H1 (cell line): Measurements from ENCODE around the gene PGF. TPM values are rescaled to one million over a fixed set of nuclear protein-coding genes. Genes with fewer than 3 reads are reported as not detected.

ENCODE experiments used
- CTCF ChIA-PET: fragments of 300-600 bp; sonication (Branson Sonifier 250); formaldehyde crosslinking; loops from one replicate; lab custom pipeline; 2021; ENCODE audit not compliant: partially characterized antibody; lab: Charles Lee
- POLR2A ChIA-PET: fragments of 300-600 bp; sonication (Branson Sonifier 250); formaldehyde crosslinking; loops from one replicate; lab custom pipeline; 2021; ENCODE audit warnings: inconsistent platforms; ENCODE audit not compliant: partially characterized antibody; lab: Charles Lee
- DNase-seq, 2 experiments: peaks; one replicate each; pipeline versions ENCODE4 v3.0.0 to v3.0.0-alpha.2; 2010 to 2022; ENCODE audit warnings: low spot score in 2 of 2, low read depth in 1 of 2, mixed read lengths in 1 of 2
- FAIRE-seq: peaks from 2 replicates; lab custom pipeline; 2011; peaks lifted over from hg19 to GRCh38; lab: Jason Lieb, UNC
- H2AFZ ChIP-seq: 2 replicates; pipeline ENCODE4 v1.8.1; 2012; ENCODE audit warnings: low read length, inconsistent platforms
- H2AK5ac ChIP-seq: 2 replicates; pipeline ENCODE4 v1.6.1; 2013; ENCODE audit warnings: low read depth, low read length
- H2BK120ac ChIP-seq: replicated peaks from 2 replicates; pipeline ENCODE3; 2013; ENCODE audit warnings: low read depth, low read length, inconsistent platforms
- H2BK12ac ChIP-seq: 2 replicates; pipeline ENCODE4 v1.6.1; 2013; ENCODE audit warnings: low read depth, low read length
- H2BK15ac ChIP-seq: 2 replicates; pipeline ENCODE4 v1.6.1; 2013; ENCODE audit warnings: low read length
- H2BK20ac ChIP-seq: 2 replicates; pipeline ENCODE4 v1.6.1; 2013; ENCODE audit warnings: low read length
- H2BK5ac ChIP-seq: 2 replicates; pipeline ENCODE4 v1.6.1; 2013; ENCODE audit warnings: low read depth, low read length
- H3K14ac ChIP-seq: 2 replicates; pipeline ENCODE4 v1.6.1; 2013; ENCODE audit warnings: inconsistent platforms; ENCODE audit not compliant: insufficient read length
- H3K18ac ChIP-seq: 2 replicates; pipeline ENCODE4 v1.6.1; 2013; ENCODE audit warnings: low read length; ENCODE audit errors: extremely low read depth
- H3K23ac ChIP-seq: 2 replicates; pipeline ENCODE4 v1.6.1; 2013; ENCODE audit warnings: inconsistent platforms; ENCODE audit not compliant: insufficient read length
- H3K23me2 ChIP-seq: 2 replicates; pipeline ENCODE4 v1.6.1; 2013; ENCODE audit warnings: low read depth, low read length
- H3K27ac ChIP-seq: 2 replicates; pipeline ENCODE4 v1.6.1; 2011; ENCODE audit warnings: low read depth, low read length, inconsistent platforms
- H3K27me3 ChIP-seq, 4 experiments: replicated peaks in 1 of 4; 1 replicate in 1 of 4; 2 replicates in 3 of 4; pipeline versions ENCODE4 v1.6.1 to v1.8.1; 2011 to 2013; ENCODE audit warnings: low read length in 3 of 4, mild to moderate bottlenecking in 3 of 4, inconsistent platforms in 2 of 4, mixed read lengths in 2 of 4, moderate library complexity in 1 of 4; ENCODE audit not compliant: control insufficient read depth in 3 of 4, insufficient read depth in 3 of 4; ENCODE audit errors: extremely low read depth in 1 of 4
- H3K36me3 ChIP-seq, 4 experiments: 2 replicates each; pipeline versions ENCODE4 v1.6.1 to v1.8.1; 2011 to 2013; ENCODE audit warnings: mild to moderate bottlenecking in 4 of 4, low read length in 3 of 4, moderate library complexity in 2 of 4, control low read depth in 1 of 4, inconsistent platforms in 1 of 4; ENCODE audit not compliant: insufficient read depth in 4 of 4, control insufficient read depth in 2 of 4
- H3K4ac ChIP-seq: replicated peaks from 2 replicates; pipeline ENCODE3; 2013; ENCODE audit warnings: low read length, low read depth, mixed read lengths, inconsistent platforms; ENCODE audit not compliant: insufficient read length
- H3K4me1 ChIP-seq, 4 experiments: replicated peaks in 1 of 4; 1 replicate in 1 of 4; 2 replicates in 3 of 4; pipeline versions ENCODE4 v1.6.1 to v1.8.1; 2011 to 2013; ENCODE audit warnings: low read length in 3 of 4, inconsistent platforms in 2 of 4, mixed read lengths in 1 of 4; ENCODE audit not compliant: insufficient read depth in 4 of 4, control insufficient read depth in 3 of 4
- H3K4me2 ChIP-seq, 2 experiments: 2 replicates each; pipeline versions ENCODE4 v1.6.1 to v1.8.1; 2011 to 2013; ENCODE audit warnings: low read depth in 2 of 2, low read length in 2 of 2, control low read depth in 1 of 2, inconsistent platforms in 1 of 2, mild to moderate bottlenecking in 1 of 2; ENCODE audit not compliant: insufficient read depth in 1 of 2
- H3K4me3 ChIP-seq, 4 experiments: fragments of 200-600, 300-600 bp in 1 of 4; sonication (generic), shearing (Covaris generic), sonication (Bioruptor Twin) in 1 of 4; 2 replicates each; pipeline versions ENCODE4 v1.5.1 to v1.8.1; 2011 to 2016; ENCODE audit warnings: low read length in 4 of 4, low read depth in 3 of 4, control low read depth in 2 of 4, inconsistent platforms in 2 of 4, mild to moderate bottlenecking in 2 of 4, mixed read lengths in 1 of 4, moderate library complexity in 1 of 4; ENCODE audit not compliant: insufficient read depth in 2 of 4; ENCODE audit errors: extremely low read depth in 1 of 4
- H3K56ac ChIP-seq: replicated peaks from 2 replicates; pipeline ENCODE3; 2013; ENCODE audit warnings: low read depth, mild to moderate bottlenecking, mixed read lengths, low read length, inconsistent platforms; ENCODE audit not compliant: insufficient read length
- H3K79me1 ChIP-seq: 2 replicates; pipeline ENCODE4 v1.6.1; 2013; ENCODE audit warnings: low read depth, low read length, control low read depth
- H3K79me2 ChIP-seq, 2 experiments: 2 replicates each; pipeline versions ENCODE4 v1.6.1 to v1.8.1; 2012 to 2013; ENCODE audit warnings: low read length in 2 of 2, mild to moderate bottlenecking in 2 of 2, inconsistent platforms in 1 of 2; ENCODE audit not compliant: insufficient read depth in 2 of 2, control insufficient read depth in 1 of 2
- H3K9ac ChIP-seq, 4 experiments: replicated peaks in 1 of 4; 1 replicate in 1 of 4; 2 replicates in 3 of 4; pipeline versions ENCODE4 v1.6.1 to v1.8.1; 2011 to 2013; ENCODE audit warnings: low read depth in 3 of 4, low read length in 3 of 4, control low read depth in 2 of 4, mild to moderate bottlenecking in 2 of 4, moderate library complexity in 2 of 4, inconsistent platforms in 1 of 4; ENCODE audit errors: extremely low read depth in 1 of 4
- H3K9me3 ChIP-seq, 2 experiments: 2 replicates each; pipeline versions ENCODE4 v1.6.1 to v1.8.1; 2012 to 2013; ENCODE audit warnings: mild to moderate bottlenecking in 2 of 2, moderate library complexity in 2 of 2, control low read depth in 1 of 2, inconsistent platforms in 1 of 2, low read depth in 1 of 2, low read length in 1 of 2, mixed read lengths in 1 of 2; ENCODE audit not compliant: insufficient read depth in 2 of 2
- H4K20me1 ChIP-seq, 2 experiments: replicated peaks in 1 of 2; 2 replicates each; pipeline versions ENCODE3 to v1.8.1; 2011 to 2013; ENCODE audit warnings: inconsistent platforms in 2 of 2, low read length in 2 of 2, mild to moderate bottlenecking in 1 of 2; ENCODE audit not compliant: insufficient read depth in 2 of 2, control insufficient read depth in 1 of 2
- H4K5ac ChIP-seq: 2 replicates; pipeline ENCODE4 v1.6.1; 2013; ENCODE audit warnings: low read length, low read depth, mixed read lengths, inconsistent platforms; ENCODE audit not compliant: insufficient read length
- H4K8ac ChIP-seq: 2 replicates; pipeline ENCODE4 v1.8.0; 2013; ENCODE audit warnings: mild to moderate bottlenecking, moderate library complexity, low read length, inconsistent platforms; ENCODE audit not compliant: insufficient read depth; ENCODE audit errors: extremely low read depth
- H4K91ac ChIP-seq: replicated peaks from 2 replicates; pipeline ENCODE3; 2013; ENCODE audit warnings: low read length, mixed read lengths, inconsistent platforms; ENCODE audit not compliant: insufficient read length
- ATF3 ChIP-seq: IDR thresholded peaks from 2 replicates; pipeline ENCODE4 v1.6.1; 2011; ENCODE audit warnings: low read depth, mild to moderate bottlenecking, low read length; ENCODE audit not compliant: insufficient read depth
- EGR1 ChIP-seq: IDR thresholded peaks from 2 replicates; pipeline ENCODE4 v1.6.1; 2011; ENCODE audit warnings: low read depth, low read length, borderline replicate concordance
- KDM1A ChIP-seq: fragments of 200-600, 300-600 bp; sonication (generic); IDR thresholded peaks from 2 replicates; pipeline ENCODE4 v1.7.1; 2016; ENCODE audit warnings: mild to moderate bottlenecking, low read length, borderline replicate concordance
- SAP30 ChIP-seq: fragments of 300-600 bp; sonication (generic); IDR thresholded peaks from 2 replicates; pipeline ENCODE4 v1.7.1; 2012; ENCODE audit warnings: low read length, moderate library complexity, mild to moderate bottlenecking, inconsistent platforms; ENCODE audit not compliant: insufficient read depth, insufficient replicate concordance
- SUZ12 ChIP-seq: fragments of 200-600 bp; sonication (generic); IDR thresholded peaks from 2 replicates; pipeline ENCODE4 v1.6.1; 2012; ENCODE audit warnings: mild to moderate bottlenecking, inconsistent platforms, low read length, moderate library complexity, mixed read lengths
- TAF7 ChIP-seq: optimal IDR thresholded peaks from 2 replicates; pipeline ENCODE3; 2011; ENCODE audit warnings: low read depth, mild to moderate bottlenecking, inconsistent platforms, low read length, moderate library complexity, borderline replicate concordance
- TEAD4 ChIP-seq: IDR thresholded peaks from 2 replicates; pipeline ENCODE4 v1.6.1; 2012; ENCODE audit warnings: low read depth, low read length, inconsistent platforms, mixed read lengths
- ZNF274 ChIP-seq: IDR thresholded peaks from 2 replicates; pipeline ENCODE4 v1.7.0; 2012; ENCODE audit warnings: low read length, borderline replicate concordance; ENCODE audit errors: extremely low read depth
- WGBS, 2 experiments: shearing (Covaris generic) in 1 of 2; methylation state at CpG; one replicate each; pipeline versions ENCODE4 v1.1.6 to v1.1.7; 2013 to 2015; ENCODE audit warnings: low lambda C conversion rate in 2 of 2, mixed read lengths in 2 of 2, inconsistent platforms in 1 of 2, low coverage in 1 of 2, missing lambda C conversion rate in 1 of 2; ENCODE audit not compliant: insufficient replicate concordance in 2 of 2, insufficient coverage in 1 of 2, insufficient read length in 1 of 2; ENCODE audit errors: extremely low coverage in 1 of 2, missing lambda C conversion rate in 1 of 2; 5-methylcytosine and 5-hydroxymethylcytosine counted together
- polyA plus RNA-seq, 7 experiments: library from polyadenylated mRNA; depleted of rRNA in 3 of 7; stranded (reverse) in 5 of 7; unstranded in 2 of 7; fragments of >200 nt in 5 of 7; fragments of 200-250 nt in 2 of 7; gene quantifications; 1 replicate in 5 of 7; 2 replicates in 1 of 7; 4 replicates in 1 of 7; pipeline versions ENCODE4 v1.2.1 to v1.2.3, GENCODE V29; 2011 to 2013; ENCODE audit warnings: missing spikeins in 2 of 7, mixed read lengths in 2 of 7
- total RNA-seq: library from RNA; stranded (reverse); fragmentation: NEBNext Ultra II Directional; extraction: Animal tissue kit (Norgen Biotek cat#: 25700); gene quantifications from 2 replicates; pipeline ENCODE4 v1.2.1, GENCODE V29; 2021

Gene PGF
- total and polyA plus RNA-seq, 2 of the 8 experiments (the other 6 are each of a cell fraction or from before 2014, with no cell fraction given): 2.1 to 4.1 TPM

- no peak overlapping the region for H2BK15ac ChIP-seq
- no peak overlapping the region for H2AK5ac ChIP-seq
- no peak overlapping the region for H2AFZ ChIP-seq
- no peak overlapping the region for H3K14ac ChIP-seq
- H3K36me3 ChIP-seq: no peaks in the 10 kb centered on the region
- ChIA-PET POLR2A (interaction anchor here (0.9 kb wide), 1 partner anchor 31 kb away, joined by 3 read pairs; no protein-coding TSS in a partner anchor), CTCF (interaction anchor here (1.2 to 7.1 kb wide), 6 partner anchors 10 to 154 kb away, joined by 6 to 62 read pairs (median 8); no protein-coding TSS in a partner anchor)
- WGBS, 2 experiments: 84% methylated on average over 11 of the region's 11 CpGs; no CpG with 5 or more reads in 1 of the 2 experiments
- H2BK20ac ChIP-seq: no peak overlapping the region
- H3K4me1 ChIP-seq: peaks cover 0 to 5% (median 0%) of the 10 kb centered on the region in 4 experiments; a peak in 1 of 7 replicates
- no peak overlapping the region for H2BK12ac ChIP-seq
- H3K56ac ChIP-seq: no peak overlapping the region
- FAIRE-seq: no peak
- no peaks in the 10 kb centered on the region for H3K79me2 ChIP-seq
- no peak for TF ChIP-seq EGR1
- TF ChIP-seq SAP30: no peak
- no peak for TF ChIP-seq ZNF274
- TF ChIP-seq SUZ12: no peak
- TF ChIP-seq ATF3: no peak
- no peak for TF ChIP-seq KDM1A
- TF ChIP-seq TAF7: no peak
- TF ChIP-seq TEAD4: no peak
- no peak overlapping the region for H3K23ac ChIP-seq
- no peak for DNase-seq
- no peaks in the 10 kb centered on the region for H3K23me2 ChIP-seq
- H2BK120ac ChIP-seq: no peak overlapping the region
- no peaks in the 10 kb centered on the region for H3K9me3 ChIP-seq
- no peak overlapping the region for H3K4me2 ChIP-seq
- H2BK5ac ChIP-seq: no peak overlapping the region
- no peak overlapping the region for H4K5ac ChIP-seq
- H3K18ac ChIP-seq: no peak overlapping the region
- H3K4me3 ChIP-seq: no peak overlapping the region
- H3K27ac ChIP-seq: no peak overlapping the region
- H3K79me1 ChIP-seq: no peaks in the 10 kb centered on the region
- H3K4ac ChIP-seq: no peak overlapping the region
- no peak overlapping the region for H4K91ac ChIP-seq
- H3K9ac ChIP-seq: no peak overlapping the region
- peak overlapping the region; percentile 46; the same call in 1 of the 2 replicates for H4K8ac ChIP-seq
- no peaks in the 10 kb centered on the region for H3K27me3 ChIP-seq
- no peaks in the 10 kb centered on the region for H4K20me1 ChIP-seq
Measured at GRCh38 chr14:74936151-74936550, 19.2 kb downstream of the PGF start.
